Thyroid gland (tissue), 4 donors: ENCODE results near the gene TBC1D2.

Experiments used
- POLR2A ChIP-seq, 2 donors: fragments of 450-650 bp; IDR thresholded peaks; one replicate each; pipeline ENCODE4 v1.6.1; 2017; ENCODE audit warnings: antibody characterized with exemption in 2 of 2, mild to moderate bottlenecking in 2 of 2, moderate library complexity in 1 of 2
- TF ChIP-seq, protein P1 (sequence below), 6 experiments: fragments of 200-600 bp in 3 of 6; fragments of 450-650 bp in 3 of 6; sonication (generic) in 3 of 6; IDR thresholded peaks; one replicate each; pipeline ENCODE4 v1.5.1; 2016 to 2019; ENCODE audit warnings: antibody characterized with exemption in 6 of 6, mild to moderate bottlenecking in 2 of 6, inconsistent platforms in 1 of 6, moderate library complexity in 1 of 6

DNA sequence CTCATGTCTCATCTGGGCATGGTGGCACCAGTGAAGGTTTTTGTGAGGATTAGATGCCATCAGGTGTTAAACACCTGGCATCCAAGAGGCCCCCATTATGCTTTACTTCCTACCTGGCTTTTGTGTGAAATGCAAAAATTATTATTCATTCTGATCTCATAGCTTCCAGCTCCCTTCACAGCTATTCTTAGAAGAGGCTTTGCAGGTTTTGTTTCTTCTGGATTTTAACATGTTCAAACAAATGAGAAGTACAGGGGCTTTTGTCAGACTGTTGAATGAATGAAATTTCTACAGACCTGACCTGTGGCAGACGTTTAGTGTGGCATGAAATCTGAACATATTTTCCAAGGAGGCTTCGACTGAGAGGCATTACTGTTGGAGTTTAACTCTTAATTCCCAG is 48.7 kb downstream of the TBC1D2 start:
- TF ChIP-seq, protein P1, sequence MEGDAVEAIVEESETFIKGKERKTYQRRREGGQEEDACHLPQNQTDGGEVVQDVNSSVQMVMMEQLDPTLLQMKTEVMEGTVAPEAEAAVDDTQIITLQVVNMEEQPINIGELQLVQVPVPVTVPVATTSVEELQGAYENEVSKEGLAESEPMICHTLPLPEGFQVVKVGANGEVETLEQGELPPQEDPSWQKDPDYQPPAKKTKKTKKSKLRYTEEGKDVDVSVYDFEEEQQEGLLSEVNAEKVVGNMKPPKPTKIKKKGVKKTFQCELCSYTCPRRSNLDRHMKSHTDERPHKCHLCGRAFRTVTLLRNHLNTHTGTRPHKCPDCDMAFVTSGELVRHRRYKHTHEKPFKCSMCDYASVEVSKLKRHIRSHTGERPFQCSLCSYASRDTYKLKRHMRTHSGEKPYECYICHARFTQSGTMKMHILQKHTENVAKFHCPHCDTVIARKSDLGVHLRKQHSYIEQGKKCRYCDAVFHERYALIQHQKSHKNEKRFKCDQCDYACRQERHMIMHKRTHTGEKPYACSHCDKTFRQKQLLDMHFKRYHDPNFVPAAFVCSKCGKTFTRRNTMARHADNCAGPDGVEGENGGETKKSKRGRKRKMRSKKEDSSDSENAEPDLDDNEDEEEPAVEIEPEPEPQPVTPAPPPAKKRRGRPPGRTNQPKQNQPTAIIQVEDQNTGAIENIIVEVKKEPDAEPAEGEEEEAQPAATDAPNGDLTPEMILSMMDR (IDR thresholded peaks at IDR 0.05), result no peak
- TF ChIP-seq POLR2A (IDR thresholded peaks at IDR 0.05), result no peak
